Left lung (tissue), 10 donors: Measurements from ENCODE around the gene GOLT1A. TPM values are rescaled to one million over a fixed set of nuclear protein-coding genes. Genes with fewer than 3 reads are reported as not detected.

Experiments
- ATAC-seq: fragments of 200-7000 bp; cut with Tn5 transposase; one replicate; pipeline ENCODE4 v1.9.1; 2020; ENCODE audit warnings: moderate library complexity
- DNase-seq, 4 donors: peaks; one replicate each; pipeline ENCODE4 v3.0.0-alpha.2; 2013 to 2020
- H3K27ac ChIP-seq, 2 donors: fragments of 200-600 bp; sonication (generic) in 1 of 2; one replicate each; pipeline versions ENCODE4 v1.5.0 to v1.8.0; 2020 to 2021
- H3K27me3 ChIP-seq, 2 donors: fragments of 200-600 bp; sonication (generic) in 1 of 2; one replicate each; pipeline versions ENCODE4 v1.5.0 to v1.8.0; 2020 to 2021
- H3K36me3 ChIP-seq, 2 donors: fragments of 200-600 bp; sonication (generic) in 1 of 2; one replicate each; pipeline versions ENCODE4 v1.5.0 to v1.8.0; 2020 to 2021
- H3K4me1 ChIP-seq, 2 donors: fragments of 200-600 bp; one replicate each; pipeline ENCODE4 v1.8.0; 2021
- H3K4me3 ChIP-seq, 2 donors: fragments of 200-600 bp; sonication (generic) in 1 of 2; one replicate each; pipeline versions ENCODE4 v1.5.0 to v1.8.0; 2020 to 2021; ENCODE audit warnings: mild to moderate bottlenecking in 1 of 2
- H3K9me3 ChIP-seq, 2 donors: fragments of 200-600 bp; sonication (generic) in 1 of 2; one replicate each; pipeline versions ENCODE4 v1.5.0 to v1.8.0; 2020 to 2021
- intact Hi-C, 2 donors: fragments of 100-400 bp; cut with DNase I; formaldehyde crosslinking; loops; one replicate each; pipeline versions ENCODE4 v1.11.2 to v1.14.2; 2022
- polyA plus RNA-seq, 6 donors: library from polyadenylated mRNA; unstranded; fragments of 120-200 nt; gene quantifications; one replicate each; pipeline ENCODE4 v1.2.1, GENCODE V29; 2013; ENCODE audit not compliant: insufficient read length in 6 of 6
- total RNA-seq, 2 donors: library from RNA; stranded (reverse); fragmentation: NEBNext Ultra II Directional; extraction: Animal tissue kit (Norgen Biotek cat#: 25700); gene quantifications; one replicate each; pipeline ENCODE4 v1.2.1, GENCODE V29; 2021
- TF ChIP-seq, protein P1 (sequence below), 2 donors: fragments of 200-600 bp; sonication (generic) in 1 of 2; IDR thresholded peaks; one replicate each; pipeline versions ENCODE4 v1.5.0 to v1.8.0; 2021; ENCODE audit warnings: antibody characterized with exemption in 2 of 2
- donor health status: DM: no; HTN: yes; CAD: no.
- donor health status: DM: no; HTN: no; CAD: no.

GOLT1A gene
- total and polyA plus RNA-seq, 8 donors: 4.4 to 22.6 (median 9.2) TPM

DNA sequence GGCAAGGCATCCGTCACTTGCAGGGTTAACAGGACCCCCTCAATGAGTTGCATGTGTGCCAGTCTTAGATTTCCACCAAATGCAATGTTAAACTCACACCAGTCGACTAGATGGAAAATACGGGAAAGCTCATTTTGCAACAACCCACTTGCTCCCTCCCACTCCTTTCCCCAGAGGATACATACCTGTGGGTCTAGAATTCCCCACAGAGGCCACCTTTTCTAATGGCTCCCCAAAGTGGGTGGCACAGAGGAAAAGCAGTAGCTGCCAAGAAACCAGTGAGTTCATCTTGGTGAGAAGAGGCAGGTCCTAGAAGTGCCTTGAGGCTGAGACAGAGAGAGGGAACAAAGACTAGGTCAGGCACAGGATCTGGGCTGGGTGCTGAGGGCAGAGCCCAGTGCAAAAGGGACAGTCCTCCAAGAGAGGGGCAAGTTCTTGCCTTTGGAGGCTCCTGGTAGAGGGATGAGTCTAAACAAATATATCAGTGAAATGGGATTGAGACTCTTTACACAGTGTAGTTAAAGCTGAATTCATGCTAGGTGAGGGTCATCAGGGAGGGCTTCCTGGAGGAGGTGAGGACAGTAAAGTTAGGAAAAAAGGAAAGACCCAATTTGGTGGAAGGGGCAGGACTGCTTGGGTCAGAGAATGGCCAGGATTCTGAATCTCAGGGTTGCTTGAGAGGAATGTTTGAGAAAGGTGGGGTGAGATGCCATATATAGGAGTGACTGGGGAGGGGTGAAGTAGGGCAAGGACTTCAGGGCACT lies 21.0 kb downstream of the GOLT1A start:
- no peak overlapping the region for H3K4me3 ChIP-seq
- peak; percentile 42 for ATAC-seq
- TF ChIP-seq, protein P1, sequence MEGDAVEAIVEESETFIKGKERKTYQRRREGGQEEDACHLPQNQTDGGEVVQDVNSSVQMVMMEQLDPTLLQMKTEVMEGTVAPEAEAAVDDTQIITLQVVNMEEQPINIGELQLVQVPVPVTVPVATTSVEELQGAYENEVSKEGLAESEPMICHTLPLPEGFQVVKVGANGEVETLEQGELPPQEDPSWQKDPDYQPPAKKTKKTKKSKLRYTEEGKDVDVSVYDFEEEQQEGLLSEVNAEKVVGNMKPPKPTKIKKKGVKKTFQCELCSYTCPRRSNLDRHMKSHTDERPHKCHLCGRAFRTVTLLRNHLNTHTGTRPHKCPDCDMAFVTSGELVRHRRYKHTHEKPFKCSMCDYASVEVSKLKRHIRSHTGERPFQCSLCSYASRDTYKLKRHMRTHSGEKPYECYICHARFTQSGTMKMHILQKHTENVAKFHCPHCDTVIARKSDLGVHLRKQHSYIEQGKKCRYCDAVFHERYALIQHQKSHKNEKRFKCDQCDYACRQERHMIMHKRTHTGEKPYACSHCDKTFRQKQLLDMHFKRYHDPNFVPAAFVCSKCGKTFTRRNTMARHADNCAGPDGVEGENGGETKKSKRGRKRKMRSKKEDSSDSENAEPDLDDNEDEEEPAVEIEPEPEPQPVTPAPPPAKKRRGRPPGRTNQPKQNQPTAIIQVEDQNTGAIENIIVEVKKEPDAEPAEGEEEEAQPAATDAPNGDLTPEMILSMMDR (IDR thresholded peaks at IDR 0.05): no peak
- peaks cover 0 to 8% of the 10 kb centered on the region in 2 donors for H3K4me1 ChIP-seq
- DNase-seq: no peak
- no peaks in the 10 kb centered on the region for H3K36me3 ChIP-seq
- H3K9me3 ChIP-seq: no peaks in the 10 kb centered on the region
- H3K27ac ChIP-seq: no peak overlapping the region
- intact Hi-C loops: no loop called here
- H3K27me3 ChIP-seq: peaks cover 0 to 74% of the 10 kb centered on the region in 2 donors

DNA sequence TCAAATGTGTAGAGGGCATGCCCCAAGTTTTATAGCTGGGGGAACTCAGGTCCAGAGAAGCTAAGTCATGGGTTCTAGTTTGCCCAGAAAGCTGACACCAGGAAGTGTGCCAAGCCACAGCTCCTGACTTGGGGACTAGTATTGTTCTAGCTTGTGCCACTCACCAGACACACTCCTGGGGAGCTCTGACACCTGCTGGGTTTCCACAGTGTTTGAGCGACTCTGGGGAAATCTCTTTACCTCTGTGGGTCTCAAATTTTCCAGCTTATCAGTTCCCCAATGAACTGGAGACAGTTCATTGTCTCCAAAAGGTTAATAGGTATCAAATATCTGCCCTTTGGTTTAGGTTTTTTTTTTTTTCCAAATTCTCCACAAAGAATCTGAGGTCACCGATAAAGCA lies 21.7 kb downstream of the GOLT1A start:
- DNase-seq (no peak), ATAC-seq (no peak)
- Histone ChIP-seq H3K4me3 (no peak overlapping the region), H3K36me3 (no peaks in the 10 kb centered on the region), H3K9me3 (no peaks in the 10 kb centered on the region), H3K27ac (no peak overlapping the region), H3K4me1 (peaks cover 0 to 8% of the 10 kb centered on the region in 2 donors), H3K27me3 (peaks cover 0 to 78% of the 10 kb centered on the region in 2 donors)
- TF ChIP-seq, protein P1 (IDR thresholded peaks at IDR 0.05): no peak
- intact Hi-C loops: no loop called here

DNA sequence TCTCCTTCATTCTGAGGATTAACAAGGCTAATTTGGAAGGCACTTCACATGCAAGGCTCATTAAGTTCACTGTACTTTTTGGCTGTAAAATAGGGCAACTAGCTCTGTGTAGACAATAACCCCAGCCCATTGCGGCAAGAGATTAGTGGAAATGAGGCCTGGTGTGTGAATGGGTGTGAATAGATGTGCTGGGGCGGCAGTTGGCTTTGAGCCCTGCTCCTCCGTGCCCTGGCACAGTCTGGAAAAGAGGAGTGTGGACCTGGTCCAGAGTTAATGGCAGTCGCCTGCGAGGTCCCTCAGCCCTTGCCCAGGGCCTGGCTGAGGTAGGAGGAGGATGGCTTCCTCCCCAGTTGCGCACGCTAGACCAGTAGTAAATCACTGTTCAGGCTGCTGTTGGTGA lies 22.3 kb downstream of the GOLT1A start:
- no peaks in the 10 kb centered on the region for H3K36me3 ChIP-seq
- peaks cover 0 to 78% of the 10 kb centered on the region in 2 donors for H3K27me3 ChIP-seq
- TF ChIP-seq, protein P1 (IDR thresholded peaks at IDR 0.05): no peak
- intact Hi-C loops: no loop called here
- no peak overlapping the region for H3K27ac ChIP-seq
- ATAC-seq: no peak
- peaks cover 0 to 8% of the 10 kb centered on the region in 2 donors for H3K4me1 ChIP-seq
- DNase-seq: no peak
- no peak overlapping the region for H3K4me3 ChIP-seq
- no peaks in the 10 kb centered on the region for H3K9me3 ChIP-seq

DNA sequence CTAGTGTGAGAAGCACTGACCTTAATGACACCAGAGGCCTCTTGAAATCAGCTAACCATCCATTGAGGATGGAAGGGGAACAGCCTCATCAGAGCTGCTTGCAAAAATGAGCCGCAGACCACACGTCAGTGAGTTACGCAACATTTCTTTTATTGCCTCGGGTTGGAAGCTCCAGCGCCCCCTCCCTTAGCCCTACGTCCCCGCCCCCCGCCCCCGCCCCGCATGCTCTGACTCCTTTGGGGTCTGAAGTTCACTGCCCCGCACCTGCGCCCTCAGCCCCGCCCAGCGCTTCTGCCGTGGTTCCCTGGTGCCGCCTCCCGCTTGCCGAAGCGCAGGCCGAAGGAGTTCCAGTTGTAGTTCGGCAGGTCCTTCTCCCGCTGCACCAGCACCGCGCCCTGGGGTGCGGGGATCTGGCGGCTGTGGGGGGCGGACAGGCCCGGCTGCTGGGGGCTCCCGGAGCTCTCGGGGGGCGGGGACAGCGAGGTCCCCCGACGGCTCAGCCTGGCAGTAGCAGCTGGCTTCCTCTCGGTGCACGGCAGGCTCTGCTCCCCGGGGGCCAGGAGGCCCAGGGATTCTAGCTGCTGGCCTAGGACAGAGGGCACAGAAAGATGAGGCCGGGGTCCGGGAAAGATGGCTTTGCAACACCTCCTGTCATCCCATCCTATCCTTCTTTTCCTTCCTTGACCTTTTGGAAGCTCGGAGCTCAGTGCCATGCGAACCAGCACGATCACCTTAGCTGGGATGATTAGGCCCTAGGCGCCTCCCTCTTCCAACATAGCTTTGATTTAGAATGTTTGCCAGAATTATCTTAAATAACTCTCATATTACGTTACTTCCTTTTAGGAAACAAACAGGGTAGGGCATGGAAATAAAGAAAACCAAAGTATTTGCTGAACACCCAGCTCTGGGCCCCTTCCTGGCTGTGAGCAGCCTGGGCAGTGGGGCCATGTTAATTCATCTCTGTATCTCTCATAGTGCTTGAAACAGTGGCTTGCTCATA lies 23.3 kb downstream of the GOLT1A start:
- Histone ChIP-seq H3K9me3 (no peaks in the 10 kb centered on the region), H3K27me3 (peaks cover 0 to 75% of the 10 kb centered on the region in 2 donors), H3K27ac (no peak overlapping the region), H3K4me1 (peaks cover 0 to 8% of the 10 kb centered on the region in 2 donors), H3K36me3 (no peaks in the 10 kb centered on the region), H3K4me3 (peak overlapping the region in 1 of 2 donors; percentile 1)
- intact Hi-C loops: no loop called here
- peak; percentile 69 for ATAC-seq
- peak in 3 of 4 donors; percentile 44 to 83 (median 60) for DNase-seq
- TF ChIP-seq, protein P1 (IDR thresholded peaks at IDR 0.05): no peak
